Liver (tissue), 9 donors: ENCODE measurements around the gene DAND5. TPM values are rescaled to one million over a fixed set of nuclear protein-coding genes. Genes with fewer than 3 reads are reported as not detected.

Experiments used
- DNase-seq: peaks from one replicate; pipeline ENCODE4 v3.0.0-alpha.2; 2017; ENCODE audit warnings: low spot score
- H3K27ac ChIP-seq, 2 donors: one replicate each; pipeline ENCODE4 v1.7.0; 2013; ENCODE audit warnings: inconsistent platforms in 2 of 2, low read length in 2 of 2, control low read depth in 1 of 2, low read depth in 1 of 2, mild to moderate bottlenecking in 1 of 2
- H3K27me3 ChIP-seq, 4 donors: one replicate each; pipeline versions ENCODE4 v1.6.1 to v1.7.0; 2013; ENCODE audit warnings: low read length in 3 of 4, inconsistent platforms in 1 of 4, mild to moderate bottlenecking in 1 of 4, moderate library complexity in 1 of 4; ENCODE audit not compliant: control insufficient read depth in 4 of 4, insufficient read depth in 4 of 4
- H3K36me3 ChIP-seq, 4 donors: one replicate each; pipeline versions ENCODE4 v1.6.1 to v1.7.0; 2013; ENCODE audit warnings: low read length in 3 of 4, mild to moderate bottlenecking in 3 of 4, low read depth in 1 of 4, moderate library complexity in 1 of 4; ENCODE audit not compliant: control insufficient read depth in 4 of 4, insufficient read depth in 3 of 4
- H3K4me1 ChIP-seq, 4 donors: one replicate each; pipeline versions ENCODE4 v1.6.1 to v1.7.0; 2013; ENCODE audit warnings: low read length in 3 of 4, mild to moderate bottlenecking in 3 of 4, moderate library complexity in 1 of 4; ENCODE audit not compliant: control insufficient read depth in 4 of 4, insufficient read depth in 4 of 4
- H3K4me3 ChIP-seq, 3 donors: one replicate each; pipeline versions ENCODE4 v1.6.1 to v1.7.0; 2013; ENCODE audit warnings: low read length in 3 of 3, control low read depth in 1 of 3, low read depth in 1 of 3, mild to moderate bottlenecking in 1 of 3
- H3K9ac ChIP-seq, 2 donors: one replicate each; pipeline ENCODE4 v1.7.0; 2013; ENCODE audit warnings: low read length in 2 of 2, mild to moderate bottlenecking in 2 of 2, moderate library complexity in 2 of 2, control low read depth in 1 of 2, low read depth in 1 of 2
- H3K9me3 ChIP-seq, 4 donors: one replicate each; pipeline versions ENCODE4 v1.6.1 to v1.7.0; 2013; ENCODE audit warnings: low read length in 3 of 4; ENCODE audit not compliant: control insufficient read depth in 4 of 4
- FOXA1 ChIP-seq: IDR thresholded peaks from 2 replicates; pipeline ENCODE4 v1.6.1; 2016; ENCODE audit warnings: antibody characterized with exemption
- FOXA2 ChIP-seq: IDR thresholded peaks from 2 replicates; pipeline ENCODE4 v1.6.1; 2016; ENCODE audit warnings: antibody characterized with exemption
- HNF4A ChIP-seq, 2 donors: conservative IDR thresholded peaks; 2 replicates each; pipeline ENCODE4 v1.6.1; 2016; ENCODE audit warnings: antibody characterized with exemption in 2 of 2, mild to moderate bottlenecking in 2 of 2
- HNF4G ChIP-seq: IDR thresholded peaks from 2 replicates; pipeline ENCODE4 v1.6.1; 2016; ENCODE audit warnings: antibody characterized with exemption
- NR2F2 ChIP-seq: IDR thresholded peaks from 2 replicates; pipeline ENCODE4 v1.6.1; 2016; ENCODE audit warnings: antibody characterized with exemption
- RAD21 ChIP-seq, 2 donors: IDR thresholded peaks; 2 replicates each; pipeline ENCODE4 v1.6.1; 2016; ENCODE audit warnings: antibody characterized with exemption in 2 of 2, mild to moderate bottlenecking in 2 of 2
- REST ChIP-seq: IDR thresholded peaks from 2 replicates; pipeline ENCODE4 v1.6.1; 2016; ENCODE audit warnings: antibody characterized with exemption, mild to moderate bottlenecking
- RXRA ChIP-seq, 2 donors: IDR thresholded peaks; 2 replicates each; pipeline ENCODE4 v1.6.1; 2017 to 2018; ENCODE audit warnings: antibody characterized with exemption in 2 of 2, mild to moderate bottlenecking in 1 of 2
- SP1 ChIP-seq: IDR thresholded peaks from 2 replicates; pipeline ENCODE4 v1.6.1; 2018; ENCODE audit warnings: antibody characterized with exemption, mild to moderate bottlenecking
- TAF1 ChIP-seq: conservative IDR thresholded peaks from 2 replicates; pipeline ENCODE4 v1.6.1; 2016; ENCODE audit warnings: antibody characterized with exemption, mild to moderate bottlenecking
- YY1 ChIP-seq: IDR thresholded peaks from 2 replicates; pipeline ENCODE4 v1.6.1; 2016; ENCODE audit warnings: antibody characterized with exemption, mild to moderate bottlenecking
- WGBS: extraction: QIAGEN DNeasy Blood & Tissue Kit; methylation state at CpG from one replicate; pipeline ENCODE4 v1.1.7; 2013; 5-methylcytosine and 5-hydroxymethylcytosine counted together
- polyA plus RNA-seq, 2 donors: library from polyadenylated mRNA; stranded (reverse) in 1 of 2; unstranded in 1 of 2; fragments of 200-250 nt in 1 of 2; fragments of >200 nt in 1 of 2; fragmentation: Nextera tagmentation in 1 of 2; extraction: Ambion mirVana in 1 of 2; gene quantifications; one replicate each; pipeline versions ENCODE4 v1.2.1 to v1.2.3, GENCODE V29; 2013 to 2015
- total RNA-seq, 2 donors: library from RNA; depleted of rRNA; stranded (reverse); fragments of >200 nt; gene quantifications; one replicate each; pipeline ENCODE4 v1.2.3, GENCODE V29; 2014
- TF ChIP-seq, protein P1 (sequence below): IDR thresholded peaks from 2 replicates; pipeline ENCODE4 v1.6.1; 2016; ENCODE audit warnings: antibody characterized with exemption
- TF ChIP-seq, protein P2 (sequence below): IDR thresholded peaks from 2 replicates; pipeline ENCODE4 v1.6.1; 2016; ENCODE audit warnings: antibody characterized with exemption
- TF ChIP-seq, protein P3 (sequence below): fragments of 150-350 bp; IDR thresholded peaks from 2 replicates; pipeline ENCODE4 v1.5.1; 2017; ENCODE audit warnings: improper control_type of control experiment, low read depth, low read length; ENCODE audit not compliant: missing input control
- TF ChIP-seq, protein P4 (sequence below): IDR thresholded peaks from 2 replicates; pipeline ENCODE4 v1.6.1; 2016; ENCODE audit warnings: antibody characterized with exemption
- donor health status: healthy.
- donor health status: healthy.
- donor health status: healthy.
- donor health status: healthy.
- donor health status: healthy.

Gene DAND5
- total and polyA plus RNA-seq, 4 donors, result 0.23 TPM; not detected in 3

DNA sequence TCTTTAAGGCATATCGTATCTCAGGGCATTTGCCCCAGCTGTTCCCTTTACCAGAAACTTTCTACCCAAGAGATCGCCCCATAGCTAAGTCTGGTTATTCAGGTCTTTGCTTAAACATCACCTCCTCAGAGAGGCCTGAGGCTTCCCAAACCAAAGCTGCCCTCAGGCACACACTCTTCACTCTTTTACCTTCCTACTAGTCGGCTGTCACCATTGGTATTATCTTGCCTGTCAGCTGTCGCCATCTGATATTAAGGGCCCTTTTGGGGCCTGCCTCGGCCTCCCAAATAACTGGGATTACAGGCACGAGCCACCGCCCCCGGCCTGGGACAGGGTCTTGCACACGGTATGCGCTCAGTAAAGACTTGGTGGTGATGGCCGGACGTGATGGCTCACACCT is 13.4 kb upstream of the DAND5 start:
- Histone ChIP-seq H3K9ac (peak overlapping the region in 1 of 2 donors; percentile 85), H3K27me3 (no peaks in the 10 kb centered on the region), H3K9me3 (no peaks in the 10 kb centered on the region), H3K27ac (peak overlapping the region in 1 of 2 donors; percentile 25), H3K36me3 (peaks cover 0 to 20% (median 9%) of the 10 kb centered on the region in 4 donors), H3K4me3 (peak overlapping the region; percentile 10 to 99 (median 51)), H3K4me1 (peaks cover 5 to 18% (median 14%) of the 10 kb centered on the region in 4 donors)
- TF ChIP-seq, protein P1, sequence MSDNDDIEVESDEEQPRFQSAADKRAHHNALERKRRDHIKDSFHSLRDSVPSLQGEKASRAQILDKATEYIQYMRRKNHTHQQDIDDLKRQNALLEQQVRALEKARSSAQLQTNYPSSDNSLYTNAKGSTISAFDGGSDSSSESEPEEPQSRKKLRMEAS, result no peak
- TF ChIP-seq, protein P2, sequence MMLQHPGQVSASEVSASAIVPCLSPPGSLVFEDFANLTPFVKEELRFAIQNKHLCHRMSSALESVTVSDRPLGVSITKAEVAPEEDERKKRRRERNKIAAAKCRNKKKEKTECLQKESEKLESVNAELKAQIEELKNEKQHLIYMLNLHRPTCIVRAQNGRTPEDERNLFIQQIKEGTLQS, result no peak
- TF ChIP-seq TAF1 (no peak), FOXA1 (no peak), HNF4A (conservative IDR thresholded peaks at IDR 0.05) (no peak), RAD21 (IDR thresholded peaks at IDR 0.05) (no peak), FOXA2 (no peak), HNF4G (no peak)
- TF ChIP-seq, protein P3, sequence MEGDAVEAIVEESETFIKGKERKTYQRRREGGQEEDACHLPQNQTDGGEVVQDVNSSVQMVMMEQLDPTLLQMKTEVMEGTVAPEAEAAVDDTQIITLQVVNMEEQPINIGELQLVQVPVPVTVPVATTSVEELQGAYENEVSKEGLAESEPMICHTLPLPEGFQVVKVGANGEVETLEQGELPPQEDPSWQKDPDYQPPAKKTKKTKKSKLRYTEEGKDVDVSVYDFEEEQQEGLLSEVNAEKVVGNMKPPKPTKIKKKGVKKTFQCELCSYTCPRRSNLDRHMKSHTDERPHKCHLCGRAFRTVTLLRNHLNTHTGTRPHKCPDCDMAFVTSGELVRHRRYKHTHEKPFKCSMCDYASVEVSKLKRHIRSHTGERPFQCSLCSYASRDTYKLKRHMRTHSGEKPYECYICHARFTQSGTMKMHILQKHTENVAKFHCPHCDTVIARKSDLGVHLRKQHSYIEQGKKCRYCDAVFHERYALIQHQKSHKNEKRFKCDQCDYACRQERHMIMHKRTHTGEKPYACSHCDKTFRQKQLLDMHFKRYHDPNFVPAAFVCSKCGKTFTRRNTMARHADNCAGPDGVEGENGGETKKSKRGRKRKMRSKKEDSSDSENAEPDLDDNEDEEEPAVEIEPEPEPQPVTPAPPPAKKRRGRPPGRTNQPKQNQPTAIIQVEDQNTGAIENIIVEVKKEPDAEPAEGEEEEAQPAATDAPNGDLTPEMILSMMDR, result no peak
- TF ChIP-seq, protein P4, sequence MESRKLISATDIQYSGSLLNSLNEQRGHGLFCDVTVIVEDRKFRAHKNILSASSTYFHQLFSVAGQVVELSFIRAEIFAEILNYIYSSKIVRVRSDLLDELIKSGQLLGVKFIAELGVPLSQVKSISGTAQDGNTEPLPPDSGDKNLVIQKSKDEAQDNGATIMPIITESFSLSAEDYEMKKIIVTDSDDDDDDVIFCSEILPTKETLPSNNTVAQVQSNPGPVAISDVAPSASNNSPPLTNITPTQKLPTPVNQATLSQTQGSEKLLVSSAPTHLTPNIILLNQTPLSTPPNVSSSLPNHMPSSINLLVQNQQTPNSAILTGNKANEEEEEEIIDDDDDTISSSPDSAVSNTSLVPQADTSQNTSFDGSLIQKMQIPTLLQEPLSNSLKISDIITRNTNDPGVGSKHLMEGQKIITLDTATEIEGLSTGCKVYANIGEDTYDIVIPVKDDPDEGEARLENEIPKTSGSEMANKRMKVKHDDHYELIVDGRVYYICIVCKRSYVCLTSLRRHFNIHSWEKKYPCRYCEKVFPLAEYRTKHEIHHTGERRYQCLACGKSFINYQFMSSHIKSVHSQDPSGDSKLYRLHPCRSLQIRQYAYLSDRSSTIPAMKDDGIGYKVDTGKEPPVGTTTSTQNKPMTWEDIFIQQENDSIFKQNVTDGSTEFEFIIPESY, result no peak
- DNase-seq, result no peak
- WGBS, result 70% methylated on average over 12 of the region's 12 CpGs

- DNase-seq, result peak; percentile 84
- Histone ChIP-seq H3K9ac (peak within 1 kb of the TSS; percentile 32 to 85), H3K4me3 (peak within 1 kb of the TSS; percentile 51 to 99 (median 85)), H3K36me3 (peaks cover 0 to 15% (median 8%) of the 10 kb centered on the region in 4 donors), H3K4me1 (peaks cover 5 to 18% (median 14%) of the 10 kb centered on the region in 4 donors), H3K27me3 (no peaks in the 10 kb centered on the region), H3K9me3 (no peaks in the 10 kb centered on the region), H3K27ac (peak within 1 kb of the TSS; percentile 80 to 89)
- 4% methylated on average over 84 of the region's 84 CpGs for WGBS
- TF ChIP-seq RXRA (IDR thresholded peaks at IDR 0.05), result peak in 1 of 2 donors; percentile 5
- TF ChIP-seq, protein P3, result no peak
- TF ChIP-seq SP1, result no peak
- TF ChIP-seq, protein P1, result no peak
- no peak for TF ChIP-seq NR2F2
- TF ChIP-seq, protein P4, result no peak
- TF ChIP-seq FOXA1, result no peak
- TF ChIP-seq FOXA2, result no peak
- TF ChIP-seq REST, result peak; percentile 59
- TF ChIP-seq YY1, result peak; percentile 96
- TF ChIP-seq HNF4A (conservative IDR thresholded peaks at IDR 0.05), result no peak
- TF ChIP-seq RAD21 (IDR thresholded peaks at IDR 0.05), result no peak
- TF ChIP-seq, protein P2, result no peak
- no peak for TF ChIP-seq TAF1
These were observed 12.7 kb upstream of the DAND5 start, which contains the start of gene GADD45GIP1 for GRCh38 chr19:12956446-12957388. Gene GADD45GIP1 (minus strand): TSS chr19:12957223. CDS start chr19:12957212, 11 bp downstream.
